GM21717 (cell line): ENCODE results near the gene REN.

ENCODE experiments used
- ATAC-seq: cut with Tn5 transposase; IDR thresholded peaks from one replicate; pipeline ENCODE4 v1.9.1; 2021; ENCODE audit warnings: mild to moderate bottlenecking, moderate library complexity; ENCODE audit not compliant: unreplicated experiment

Gene REN

GRCh38 chr1:204154568-204155255 is 11.4 kb downstream of the REN start:
- ATAC-seq, result no peak

GRCh38 chr1:204153667-204154066 is 12.5 kb downstream of the REN start:
- ATAC-seq, result no peak

- ATAC-seq, result no peak
Measured at GRCh38 chr1:204152310-204153044, 13.7 kb downstream of the REN start.

- ATAC-seq, result no peak
Measured at GRCh38 chr1:204151552-204152309, 14.4 kb downstream of the REN start, which contains the start of gene ETNK2. ETNK2 (minus strand) TSS chr1:204152044; CDS start chr1:204151852, 192 bp downstream.

GRCh38 chr1:204150702-204151551 is 15.2 kb downstream of the REN start:
- ATAC-seq, result no peak

GRCh38 chr1:204149635-204150565 is 16.2 kb downstream of the REN start:
- no peak for ATAC-seq

GRCh38 chr1:204149107-204149506 is 17.0 kb downstream of the REN start:
- no peak for ATAC-seq

GRCh38 chr1:204147406-204148383 is 18.4 kb downstream of the REN start:
- no peak for ATAC-seq

GRCh38 chr1:204146965-204147364 is 19.2 kb downstream of the REN start:
- no peak for ATAC-seq

- ATAC-seq, result no peak
Measured at GRCh38 chr1:204146309-204146708, 19.8 kb downstream of the REN start.

- ATAC-seq, result no peak
Measured at GRCh38 chr1:204145033-204145504, 21.1 kb downstream of the REN start.

GRCh38 chr1:204143276-204144041 is 22.7 kb downstream of the REN start:
- no peak for ATAC-seq

GRCh38 chr1:204142032-204142974 is 23.8 kb downstream of the REN start:
- no peak for ATAC-seq

GRCh38 chr1:204141131-204141530 is 25.0 kb downstream of the REN start:
- no peak for ATAC-seq

- ATAC-seq, result no peak
Measured at GRCh38 chr1:204139952-204140351, 26.2 kb downstream of the REN start.

GRCh38 chr1:204139088-204139487 is 27.0 kb downstream of the REN start:
- no peak for ATAC-seq
